Endodermal cell (in vitro differentiated cells): Measurements from ENCODE around the gene CLEC16A. TPM values are rescaled to one million over a fixed set of nuclear protein-coding genes. Genes with fewer than 3 reads are reported as not detected.

Source experiments
- DNase-seq: peaks from one replicate; pipeline ENCODE4 v3.0.0-alpha.2; 2017
- H3K27ac ChIP-seq: 2 replicates; pipeline ENCODE4 v1.5.1; 2013; ENCODE audit warnings: mild to moderate bottlenecking, low read depth, low read length, moderate library complexity
- H3K27me3 ChIP-seq: 2 replicates; pipeline ENCODE4 v1.6.1; 2013; ENCODE audit warnings: mild to moderate bottlenecking, low read length, moderate library complexity; ENCODE audit not compliant: insufficient read depth, control insufficient read depth, poor library complexity, severe bottlenecking
- H3K36me3 ChIP-seq: 2 replicates; pipeline ENCODE4 v1.7.0; 2013; ENCODE audit warnings: mild to moderate bottlenecking, low read length, moderate library complexity; ENCODE audit not compliant: control insufficient read depth, insufficient read depth
- H3K4me1 ChIP-seq: one replicate; pipeline ENCODE4 v1.7.0; 2013; ENCODE audit warnings: low read length; ENCODE audit not compliant: control insufficient read depth, insufficient read depth
- H3K4me3 ChIP-seq: 2 replicates; pipeline ENCODE4 v1.5.1; 2013; ENCODE audit warnings: mild to moderate bottlenecking, low read length, moderate library complexity
- H3K9ac ChIP-seq: 2 replicates; pipeline ENCODE4 v1.6.1; 2013; ENCODE audit warnings: mild to moderate bottlenecking, low read length, moderate library complexity; ENCODE audit not compliant: poor library complexity, severe bottlenecking; ENCODE audit errors: extremely low read depth
- H3K9me3 ChIP-seq: 2 replicates; pipeline ENCODE4 v1.6.1; 2013; ENCODE audit warnings: mild to moderate bottlenecking, low read length, moderate library complexity; ENCODE audit not compliant: control insufficient read depth
- H3K27ac Mint-ChIP-seq: 2 replicates; pipeline ENCODE4 v1.8.0; 2020; ENCODE audit warnings: mixed read lengths
- H3K27me3 Mint-ChIP-seq: 2 replicates; pipeline ENCODE4 v1.8.0; 2021; ENCODE audit warnings: mild to moderate bottlenecking, mixed read lengths; ENCODE audit not compliant: insufficient read depth
- H3K36me3 Mint-ChIP-seq: 2 replicates; pipeline ENCODE4 v1.8.0; 2020; ENCODE audit warnings: low read depth, mixed read lengths
- H3K4me1 Mint-ChIP-seq: 2 replicates; pipeline ENCODE4 v1.8.0; 2020; ENCODE audit warnings: mixed read lengths
- H3K4me3 Mint-ChIP-seq: 2 replicates; pipeline ENCODE4 v1.8.0; 2020; ENCODE audit warnings: mild to moderate bottlenecking, moderate library complexity, mixed read lengths
- H3K9me3 Mint-ChIP-seq: 2 replicates; pipeline ENCODE4 v1.8.0; 2020; ENCODE audit warnings: mild to moderate bottlenecking, mixed read lengths
- WGBS, 2 experiments: methylation state at CpG; one replicate each; pipeline versions ENCODE4 v1.1.5 to v1.1.7; 2013; ENCODE audit warnings: missing lambda C conversion rate in 2 of 2, mixed read lengths in 1 of 2; ENCODE audit not compliant: insufficient coverage in 1 of 2, insufficient read length in 1 of 2; 5-methylcytosine and 5-hydroxymethylcytosine counted together
- total RNA-seq, 2 donors: library from RNA; stranded (reverse); fragmentation: NEBNext Ultra II Directional in 1 of 2; extraction: Animal tissue kit (Norgen Biotek cat#: 25700) in 1 of 2; gene quantifications; 2 replicates in 1 of 2; 3 replicates in 1 of 2; pipeline ENCODE4 v1.2.1, GENCODE V29; 2021
- TF ChIP-seq, protein P1 (sequence below): fragments of 200-600 bp; sonication (generic); conservative IDR thresholded peaks from 2 replicates; pipeline ENCODE4 v1.5.0; 2021; ENCODE audit warnings: antibody characterized with exemption, mild to moderate bottlenecking

Gene CLEC16A
- total RNA-seq, 2 donors from 2014 or later: 19.5 to 28.3 TPM

DNA sequence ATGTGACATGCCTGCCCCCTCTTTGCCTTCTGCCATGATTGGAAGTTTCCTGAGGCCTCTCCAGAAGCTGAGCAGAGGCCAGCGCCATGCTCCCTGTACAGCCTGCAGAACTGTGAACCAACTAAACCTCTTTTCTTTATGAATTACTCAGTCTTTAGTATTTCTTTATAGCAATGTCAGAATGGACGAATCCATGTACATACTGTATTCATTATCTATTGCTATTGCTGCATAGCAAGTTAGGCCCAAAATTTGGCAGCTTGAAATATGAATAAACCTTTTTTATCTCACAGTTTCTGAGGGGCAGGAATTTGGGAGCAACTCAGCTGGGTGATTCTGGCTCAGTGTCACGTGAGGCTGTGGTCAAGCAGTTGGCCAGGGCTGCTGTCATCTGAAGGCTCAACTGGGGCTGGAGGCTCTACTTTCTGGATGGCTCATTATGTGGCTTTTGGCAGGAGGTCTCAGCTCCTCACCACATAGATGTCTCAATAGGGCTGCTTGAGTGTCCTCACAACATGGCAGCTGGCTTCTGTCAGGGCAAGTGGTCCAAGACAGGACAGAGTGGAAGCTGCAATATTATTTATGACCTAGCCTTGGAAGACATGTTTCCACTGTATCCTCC is 271.7 kb downstream of the CLEC16A start:
- DNase-seq: no peak
- H3K36me3 ChIP-seq: no peaks in the 10 kb centered on the region
- H3K4me3 Mint-ChIP-seq: no peak overlapping the region
- 94 to 100% methylated on average over 2 to 3 of the region's 3 CpGs for WGBS, 2 experiments
- H3K9me3 Mint-ChIP-seq: peaks cover 31% of the 10 kb centered on the region
- TF ChIP-seq, protein P1, sequence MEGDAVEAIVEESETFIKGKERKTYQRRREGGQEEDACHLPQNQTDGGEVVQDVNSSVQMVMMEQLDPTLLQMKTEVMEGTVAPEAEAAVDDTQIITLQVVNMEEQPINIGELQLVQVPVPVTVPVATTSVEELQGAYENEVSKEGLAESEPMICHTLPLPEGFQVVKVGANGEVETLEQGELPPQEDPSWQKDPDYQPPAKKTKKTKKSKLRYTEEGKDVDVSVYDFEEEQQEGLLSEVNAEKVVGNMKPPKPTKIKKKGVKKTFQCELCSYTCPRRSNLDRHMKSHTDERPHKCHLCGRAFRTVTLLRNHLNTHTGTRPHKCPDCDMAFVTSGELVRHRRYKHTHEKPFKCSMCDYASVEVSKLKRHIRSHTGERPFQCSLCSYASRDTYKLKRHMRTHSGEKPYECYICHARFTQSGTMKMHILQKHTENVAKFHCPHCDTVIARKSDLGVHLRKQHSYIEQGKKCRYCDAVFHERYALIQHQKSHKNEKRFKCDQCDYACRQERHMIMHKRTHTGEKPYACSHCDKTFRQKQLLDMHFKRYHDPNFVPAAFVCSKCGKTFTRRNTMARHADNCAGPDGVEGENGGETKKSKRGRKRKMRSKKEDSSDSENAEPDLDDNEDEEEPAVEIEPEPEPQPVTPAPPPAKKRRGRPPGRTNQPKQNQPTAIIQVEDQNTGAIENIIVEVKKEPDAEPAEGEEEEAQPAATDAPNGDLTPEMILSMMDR: no peak
- no peaks in the 10 kb centered on the region for H3K27me3 ChIP-seq
- H3K27ac ChIP-seq: no peak overlapping the region
- H3K9ac ChIP-seq: no peak overlapping the region
- no peaks in the 10 kb centered on the region for H3K4me1 ChIP-seq
- H3K4me3 ChIP-seq: no peak overlapping the region
- H3K36me3 Mint-ChIP-seq: no peaks in the 10 kb centered on the region
- H3K27me3 Mint-ChIP-seq: no peaks in the 10 kb centered on the region
- no peak overlapping the region for H3K27ac Mint-ChIP-seq
- peaks cover 27% of the 10 kb centered on the region for H3K9me3 ChIP-seq
- no peaks in the 10 kb centered on the region for H3K4me1 Mint-ChIP-seq

DNA sequence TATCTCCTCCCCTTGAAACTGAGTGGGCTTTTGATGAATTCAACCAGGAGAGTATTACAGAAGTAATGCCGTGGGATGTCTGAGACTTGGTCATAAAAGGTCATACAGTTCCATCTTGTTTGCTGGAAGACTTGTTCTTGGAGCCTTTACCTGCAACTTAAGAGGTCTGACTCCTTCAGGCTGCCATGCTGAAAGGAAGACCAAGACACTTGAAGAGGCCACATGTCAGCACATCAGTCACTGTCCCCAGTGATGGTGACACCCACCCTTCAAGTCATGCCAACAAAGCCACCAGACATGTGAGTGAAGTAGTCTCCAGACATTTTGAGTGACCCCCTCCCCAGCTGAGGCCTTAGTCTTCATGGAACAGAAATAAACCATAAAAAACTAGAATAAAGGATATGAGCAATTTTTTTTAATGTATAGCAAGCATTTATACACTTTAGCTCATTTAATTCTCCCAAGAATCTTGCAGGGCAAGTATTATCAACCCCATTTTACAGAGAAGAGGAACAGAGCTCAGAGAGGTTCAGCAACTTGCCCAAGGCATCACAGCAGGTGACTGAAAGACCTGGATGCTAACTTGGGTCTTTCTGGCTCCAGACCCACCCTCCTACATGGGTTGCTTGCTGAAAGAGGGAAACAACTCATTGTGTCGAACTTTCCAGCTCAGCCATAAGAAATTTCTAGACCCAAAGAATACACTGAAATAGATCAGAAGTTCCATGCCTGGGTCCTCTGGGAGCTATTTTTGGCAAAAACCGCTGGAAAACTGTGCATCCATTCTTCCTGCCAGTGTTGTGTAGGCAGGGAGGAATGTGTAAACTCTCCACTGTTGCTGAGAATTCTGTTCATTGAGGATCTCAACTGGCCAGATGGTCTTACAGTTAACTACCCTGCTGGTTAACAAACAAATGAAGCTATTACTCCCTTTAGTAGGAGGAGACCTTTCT is 273.6 kb downstream of the CLEC16A start:
- TF ChIP-seq, protein P1: no peak
- no peak overlapping the region for H3K27ac Mint-ChIP-seq
- no peaks in the 10 kb centered on the region for H3K4me1 Mint-ChIP-seq
- no peaks in the 10 kb centered on the region for H3K27me3 Mint-ChIP-seq
- DNase-seq: no peak
- H3K4me1 ChIP-seq: no peaks in the 10 kb centered on the region
- H3K4me3 Mint-ChIP-seq: no peak overlapping the region
- no peaks in the 10 kb centered on the region for H3K27me3 ChIP-seq
- no peak overlapping the region for H3K4me3 ChIP-seq
- H3K27ac ChIP-seq: no peak overlapping the region
- no peaks in the 10 kb centered on the region for H3K36me3 Mint-ChIP-seq
- H3K9ac ChIP-seq: no peak overlapping the region
- H3K9me3 Mint-ChIP-seq: peaks cover 31% of the 10 kb centered on the region
- 92 to 100% methylated on average over 1 to 3 of the region's 3 CpGs for WGBS, 2 experiments
- H3K9me3 ChIP-seq: peaks cover 27% of the 10 kb centered on the region
- no peaks in the 10 kb centered on the region for H3K36me3 ChIP-seq

DNA sequence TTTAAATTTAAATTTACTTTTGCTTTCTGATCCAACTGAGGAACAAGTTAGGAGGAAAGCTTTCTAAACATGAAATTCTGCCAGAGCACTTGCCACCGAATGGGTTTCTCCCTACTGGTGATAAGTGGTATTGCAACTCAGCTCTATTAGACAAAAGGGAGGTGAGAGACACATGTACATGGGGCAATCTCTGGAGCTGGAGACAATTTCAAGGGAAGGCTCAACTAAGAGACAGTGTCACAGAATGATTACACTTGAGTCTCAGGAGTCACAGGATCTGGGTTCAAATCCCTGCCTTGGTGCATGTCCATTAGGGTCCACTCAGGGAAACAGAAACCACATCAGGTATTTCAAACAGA is 274.2 kb downstream of the CLEC16A start:
- Mint-ChIP-seq H3K27me3 (no peaks in the 10 kb centered on the region), H3K27ac (no peak overlapping the region)
- WGBS, 2 experiments: 71 to 90% methylated on average over 1 of the region's 1 CpG

More for the DNA sequence above, 274.2 kb downstream of the CLEC16A start:
- no peaks in the 10 kb centered on the region for H3K36me3 Mint-ChIP-seq
- H3K4me1 Mint-ChIP-seq: no peaks in the 10 kb centered on the region
- H3K9ac ChIP-seq: no peak overlapping the region
- H3K4me1 ChIP-seq: no peaks in the 10 kb centered on the region
- TF ChIP-seq, protein P1: peak; percentile 77
- H3K27me3 ChIP-seq: no peaks in the 10 kb centered on the region
- H3K9me3 Mint-ChIP-seq: peaks cover 31% of the 10 kb centered on the region
- no peaks in the 10 kb centered on the region for H3K36me3 ChIP-seq
- no peak for DNase-seq
- no peak overlapping the region for H3K4me3 Mint-ChIP-seq
- peaks cover 27% of the 10 kb centered on the region for H3K9me3 ChIP-seq
- no peak overlapping the region for H3K27ac ChIP-seq
- H3K4me3 ChIP-seq: no peak overlapping the region
